Karpas-422 (cell line): ENCODE measurements around the gene AXIN2. TPM values are rescaled to one million over a fixed set of nuclear protein-coding genes. Genes with fewer than 3 reads are reported as not detected.

Experiments used
- DNase-seq: peaks from one replicate; pipeline ENCODE4 v3.0.0-alpha.2; 2015
- H2AFZ ChIP-seq: fragments of 200-600 bp; sonication (generic); 2 replicates; pipeline ENCODE4 v1.6.1; 2014; ENCODE audit warnings: antibody characterized with exemption, low read length, mixed read lengths
- H3K27ac ChIP-seq: fragments of 200-600 bp; sonication (generic); 2 replicates; pipeline ENCODE4 v1.5.1; 2014; ENCODE audit warnings: mild to moderate bottlenecking, low read length, moderate library complexity
- H3K27me3 ChIP-seq: fragments of 200-600 bp; sonication (generic); 2 replicates; pipeline ENCODE4 v1.6.1; 2014; ENCODE audit warnings: low read length, mixed read lengths
- H3K36me3 ChIP-seq: fragments of 200-600 bp; sonication (generic); 2 replicates; pipeline ENCODE4 v1.6.1; 2014; ENCODE audit warnings: low read length, mixed read lengths; ENCODE audit not compliant: insufficient read depth
- H3K4me1 ChIP-seq: fragments of 200-600 bp; sonication (generic); 2 replicates; pipeline ENCODE4 v1.6.1; 2014; ENCODE audit warnings: mild to moderate bottlenecking, low read length, mixed read lengths
- H3K4me2 ChIP-seq: fragments of 200-600 bp; sonication (generic); 2 replicates; pipeline ENCODE4 v1.6.1; 2014; ENCODE audit warnings: low read length, low read depth, mild to moderate bottlenecking; ENCODE audit not compliant: poor library complexity, severe bottlenecking
- H3K4me3 ChIP-seq: fragments of 200-600 bp; sonication (generic); 2 replicates; pipeline ENCODE4 v1.5.1; 2014; ENCODE audit warnings: mild to moderate bottlenecking, antibody characterized with exemption, low read length, mixed read lengths
- H3K79me2 ChIP-seq: fragments of 200-600 bp; sonication (generic); 2 replicates; pipeline ENCODE4 v1.6.1; 2014; ENCODE audit warnings: mild to moderate bottlenecking, low read length, mixed read lengths
- H3K9ac ChIP-seq: fragments of 200-600 bp; sonication (generic); 2 replicates; pipeline ENCODE4 v1.6.0; 2014; ENCODE audit warnings: low read length
- H3K9me2 ChIP-seq: fragments of 200-600 bp; sonication (generic), shearing (Covaris generic); replicated peaks from 2 replicates; pipeline ENCODE4 v1.6.0; 2014; ENCODE audit warnings: mild to moderate bottlenecking, low read length, moderate library complexity; ENCODE audit not compliant: insufficient read depth
- H3K9me3 ChIP-seq: fragments of 300-700, 200-600 bp; sonication (generic); 2 replicates; pipeline ENCODE4 v1.6.1; 2014; ENCODE audit warnings: low read length, mixed read lengths
- H4K20me1 ChIP-seq: fragments of 200-600 bp; sonication (generic); 2 replicates; pipeline ENCODE4 v1.6.1; 2014; ENCODE audit warnings: mild to moderate bottlenecking, antibody characterized with exemption, low read length, low read depth; ENCODE audit not compliant: insufficient read depth
- total RNA-seq: library from RNA; depleted of rRNA; stranded (reverse); fragments of >200 nt; shearing (Covaris generic); gene quantifications from 2 replicates; pipeline ENCODE4 v1.2.3, GENCODE V29; 2014; ENCODE audit warnings: low replicate concordance

Gene AXIN2
- total RNA-seq, 1 experiment from 2014 or later: not detected

GRCh38 chr17:65553009-65553645 is 8.3 kb downstream of the AXIN2 start:
- Histone ChIP-seq H4K20me1 (no peaks in the 10 kb centered on the region), H3K9me2 (no peaks in the 10 kb centered on the region), H3K4me2 (no peak overlapping the region), H3K79me2 (no peaks in the 10 kb centered on the region), H2AFZ (no peak overlapping the region), H3K27ac (no peak overlapping the region), H3K27me3 (no peaks in the 10 kb centered on the region), H3K9me3 (no peaks in the 10 kb centered on the region), H3K9ac (no peak overlapping the region), H3K4me1 (no peaks in the 10 kb centered on the region), H3K4me3 (no peak overlapping the region), H3K36me3 (no peaks in the 10 kb centered on the region)
- no peak for DNase-seq

- H3K4me1 ChIP-seq: no peaks in the 10 kb centered on the region
- no peak overlapping the region for H3K27ac ChIP-seq
- DNase-seq: no peak
- H3K9ac ChIP-seq: no peak overlapping the region
- no peak overlapping the region for H2AFZ ChIP-seq
- no peaks in the 10 kb centered on the region for H3K9me2 ChIP-seq
- no peaks in the 10 kb centered on the region for H3K9me3 ChIP-seq
- no peaks in the 10 kb centered on the region for H3K79me2 ChIP-seq
- H3K4me2 ChIP-seq: no peak overlapping the region
- H4K20me1 ChIP-seq: no peaks in the 10 kb centered on the region
- no peaks in the 10 kb centered on the region for H3K27me3 ChIP-seq
- no peak overlapping the region for H3K4me3 ChIP-seq
- H3K36me3 ChIP-seq: no peaks in the 10 kb centered on the region
Observed at GRCh38 chr17:65552214-65552613, 9.2 kb downstream of the AXIN2 start.

GRCh38 chr17:65551267-65552040 is 10.0 kb downstream of the AXIN2 start:
- Histone ChIP-seq H3K36me3 (no peaks in the 10 kb centered on the region), H3K27me3 (no peaks in the 10 kb centered on the region), H3K9ac (no peak overlapping the region), H3K9me3 (no peaks in the 10 kb centered on the region), H4K20me1 (no peaks in the 10 kb centered on the region), H3K4me1 (no peaks in the 10 kb centered on the region), H3K79me2 (no peaks in the 10 kb centered on the region), H3K4me2 (no peak overlapping the region), H2AFZ (no peak overlapping the region), H3K27ac (no peak overlapping the region), H3K4me3 (no peak overlapping the region), H3K9me2 (no peaks in the 10 kb centered on the region)
- no peak for DNase-seq

DNA sequence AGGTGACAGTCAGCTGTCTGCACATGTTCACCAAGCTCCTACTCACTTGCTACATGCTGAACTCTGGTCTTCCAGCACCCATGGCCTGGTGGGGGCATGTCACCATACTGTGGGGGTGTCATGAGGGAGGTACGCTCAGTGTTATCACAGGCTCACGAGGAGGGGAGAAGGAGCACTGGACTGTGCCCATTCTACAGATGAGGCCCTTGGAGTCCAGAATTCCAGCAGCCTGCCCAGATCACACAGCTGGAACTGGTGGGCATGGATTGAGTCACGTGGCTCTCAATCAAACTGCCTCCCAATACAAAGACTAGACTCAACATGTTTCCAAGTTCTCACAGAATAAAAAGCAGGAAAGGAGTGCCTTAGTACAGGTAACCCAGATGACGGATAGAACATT is 10.7 kb downstream of the AXIN2 start:
- H4K20me1 ChIP-seq: no peaks in the 10 kb centered on the region
- H3K9ac ChIP-seq: no peak overlapping the region
- H3K79me2 ChIP-seq: no peaks in the 10 kb centered on the region
- H3K9me2 ChIP-seq: no peaks in the 10 kb centered on the region
- no peak for DNase-seq
- H3K4me2 ChIP-seq: no peak overlapping the region
- H3K4me3 ChIP-seq: no peak overlapping the region
- no peak overlapping the region for H3K27ac ChIP-seq
- no peaks in the 10 kb centered on the region for H3K27me3 ChIP-seq
- H3K36me3 ChIP-seq: no peaks in the 10 kb centered on the region
- no peaks in the 10 kb centered on the region for H3K4me1 ChIP-seq
- H3K9me3 ChIP-seq: no peaks in the 10 kb centered on the region
- no peak overlapping the region for H2AFZ ChIP-seq

DNA sequence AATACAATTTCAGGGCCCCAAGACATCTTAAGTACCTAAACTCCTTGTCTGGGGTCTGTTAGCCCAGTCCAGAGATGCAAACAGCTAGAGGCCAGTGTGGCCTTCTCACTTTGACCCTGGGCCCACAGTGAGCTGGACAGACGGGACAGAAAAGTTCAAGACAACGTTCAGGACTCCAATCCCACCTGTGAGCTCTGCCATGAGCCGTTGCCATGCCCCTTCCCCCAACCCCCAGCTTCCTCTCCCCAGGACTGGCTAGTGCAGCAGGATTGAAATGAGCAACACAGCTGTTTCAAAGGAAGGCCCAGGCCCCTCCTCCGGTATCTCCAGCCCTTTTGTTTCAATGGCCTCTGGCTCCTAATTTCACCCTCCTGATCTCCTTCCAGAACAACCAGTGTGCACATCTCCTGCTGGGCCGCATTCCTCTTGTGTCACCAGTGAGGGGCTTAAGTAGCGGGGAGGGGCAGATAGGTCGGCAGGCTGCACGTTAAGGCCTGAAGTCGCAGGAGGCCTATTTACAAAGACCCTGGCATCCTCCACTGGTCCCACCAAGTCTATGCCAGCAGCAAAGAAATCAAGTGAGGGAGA is 11.3 kb downstream of the AXIN2 start:
- Histone ChIP-seq H2AFZ (no peak overlapping the region), H3K4me3 (no peak overlapping the region), H3K36me3 (no peaks in the 10 kb centered on the region), H3K27me3 (no peaks in the 10 kb centered on the region), H3K9me3 (no peaks in the 10 kb centered on the region), H3K27ac (no peak overlapping the region), H3K4me2 (no peak overlapping the region), H3K9me2 (no peaks in the 10 kb centered on the region), H3K4me1 (no peaks in the 10 kb centered on the region), H3K79me2 (no peaks in the 10 kb centered on the region), H4K20me1 (no peaks in the 10 kb centered on the region), H3K9ac (no peak overlapping the region)
- DNase-seq: no peak

DNA sequence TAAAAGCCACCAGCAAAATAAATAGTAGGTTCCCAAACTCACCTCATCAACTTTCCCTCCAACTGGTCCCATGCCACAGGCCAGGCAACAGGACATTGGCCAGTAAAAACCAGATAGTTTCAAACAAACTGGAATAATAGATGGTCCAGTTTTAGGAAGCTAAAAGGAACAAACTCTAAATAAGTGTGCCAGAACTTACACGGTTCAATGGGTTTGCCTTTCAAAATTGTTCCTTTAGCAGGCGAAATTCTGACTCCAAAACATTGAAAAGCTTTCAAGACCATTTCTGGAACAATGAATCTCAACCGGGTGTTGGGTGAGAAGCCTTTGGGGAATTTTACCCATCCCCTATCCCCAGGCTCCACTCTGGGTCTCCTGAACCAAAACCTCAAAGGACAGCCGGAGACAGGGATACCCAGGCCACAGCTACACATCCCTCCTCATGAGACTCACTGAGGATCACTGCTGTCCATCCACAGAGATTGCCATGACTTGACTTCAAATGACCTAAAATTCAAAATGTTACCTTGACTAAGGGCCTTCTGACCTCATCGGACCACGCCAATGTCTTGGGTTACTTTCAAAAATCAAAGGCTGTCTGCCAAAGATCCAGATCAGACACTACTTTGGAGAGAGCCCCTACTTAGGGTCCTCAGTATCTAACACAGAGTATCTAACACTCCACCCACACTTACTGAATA is 13.0 kb downstream of the AXIN2 start:
- no peaks in the 10 kb centered on the region for H3K4me1 ChIP-seq
- no peak overlapping the region for H3K4me2 ChIP-seq
- H3K79me2 ChIP-seq: no peaks in the 10 kb centered on the region

GRCh38 chr17:65547253-65547670 is 14.2 kb downstream of the AXIN2 start:
- no peak overlapping the region for H3K9ac ChIP-seq
- no peak overlapping the region for H3K4me3 ChIP-seq
- no peaks in the 10 kb centered on the region for H3K79me2 ChIP-seq
- no peaks in the 10 kb centered on the region for H3K9me2 ChIP-seq
- no peak overlapping the region for H2AFZ ChIP-seq
- no peaks in the 10 kb centered on the region for H4K20me1 ChIP-seq
- DNase-seq: no peak
- H3K4me1 ChIP-seq: no peaks in the 10 kb centered on the region
- no peak overlapping the region for H3K27ac ChIP-seq
- H3K36me3 ChIP-seq: no peaks in the 10 kb centered on the region
- no peaks in the 10 kb centered on the region for H3K27me3 ChIP-seq
- H3K9me3 ChIP-seq: no peaks in the 10 kb centered on the region
- no peak overlapping the region for H3K4me2 ChIP-seq

More for the DNA sequence above, 13.0 kb downstream of the AXIN2 start:
- Histone ChIP-seq H3K9ac (no peak overlapping the region), H3K27me3 (no peaks in the 10 kb centered on the region), H3K9me3 (no peaks in the 10 kb centered on the region), H3K36me3 (no peaks in the 10 kb centered on the region), H3K9me2 (no peaks in the 10 kb centered on the region), H2AFZ (no peak overlapping the region), H4K20me1 (no peaks in the 10 kb centered on the region), H3K27ac (no peak overlapping the region), H3K4me3 (no peak overlapping the region)
- no peak for DNase-seq

DNA sequence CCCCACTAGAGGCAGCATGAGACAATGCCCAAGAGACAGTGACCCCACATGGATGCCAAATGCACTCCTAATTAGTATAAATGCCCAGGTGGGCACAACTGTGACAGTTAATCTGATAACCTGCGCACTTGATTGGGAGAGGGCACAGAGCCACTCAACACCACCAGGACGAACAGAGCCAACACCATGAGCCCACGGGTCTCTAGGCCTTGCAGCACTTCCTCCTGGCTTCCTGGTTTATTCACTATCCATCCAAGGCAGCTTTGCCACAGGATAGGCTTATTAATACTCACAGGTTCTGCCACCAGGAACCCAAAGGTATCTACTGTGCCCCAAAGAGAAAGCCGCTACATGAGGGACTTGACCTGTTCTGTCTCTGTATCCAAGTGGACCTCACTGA is 14.9 kb downstream of the AXIN2 start:
- no peak overlapping the region for H2AFZ ChIP-seq
- no peak overlapping the region for H3K4me2 ChIP-seq
- no peaks in the 10 kb centered on the region for H3K27me3 ChIP-seq
- DNase-seq: no peak
- no peak overlapping the region for H3K9ac ChIP-seq
- H3K36me3 ChIP-seq: no peaks in the 10 kb centered on the region
- H3K4me1 ChIP-seq: no peaks in the 10 kb centered on the region
- H3K27ac ChIP-seq: no peak overlapping the region
- no peaks in the 10 kb centered on the region for H3K9me3 ChIP-seq
- H3K79me2 ChIP-seq: no peaks in the 10 kb centered on the region
- H4K20me1 ChIP-seq: no peaks in the 10 kb centered on the region
- no peak overlapping the region for H3K4me3 ChIP-seq
- H3K9me2 ChIP-seq: no peaks in the 10 kb centered on the region
